HepG2 (cell line): ENCODE measurements around the gene POLR3H. TPM values are rescaled to one million over a fixed set of nuclear protein-coding genes. Genes with fewer than 3 reads are reported as not detected.

ENCODE experiments used
- CSRNP2 ChIP-seq: sonication (generic); formaldehyde crosslinking; conservative IDR thresholded peaks from 2 replicates; pipeline ENCODE4 v1.8.0; 2022; ENCODE audit warnings: low read depth, missing genetic modification reagents
- DPF2 ChIP-seq: sonication (generic); formaldehyde crosslinking; IDR thresholded peaks from 2 replicates; pipeline ENCODE4 v1.4.0; 2020; ENCODE audit warnings: mild to moderate bottlenecking, low read depth, missing genetic modification reagents, borderline replicate concordance
- GTF2F1 ChIP-seq: fragments of 150-350 bp; IDR thresholded peaks from 2 replicates; pipeline ENCODE4 v1.6.1; 2014; ENCODE audit warnings: low read length
- HDAC2 ChIP-seq: sonication (generic); formaldehyde crosslinking; IDR thresholded peaks from 2 replicates; pipeline ENCODE4 v1.4.0; 2020; ENCODE audit warnings: missing genetic modification reagents
- HES4 ChIP-seq: sonication (generic); formaldehyde crosslinking; IDR thresholded peaks from 2 replicates; pipeline ENCODE4 v1.9.0; 2021; ENCODE audit warnings: mild to moderate bottlenecking, missing genetic modification reagents, borderline replicate concordance
- KDM6A ChIP-seq: IDR thresholded peaks from 2 replicates; pipeline ENCODE4 v1.6.1; 2016; ENCODE audit warnings: low read depth
- KLF11 ChIP-seq: IDR thresholded peaks from 2 replicates; pipeline ENCODE4 v1.6.1; 2016; ENCODE audit warnings: missing compliant biosample characterization
- KMT2B ChIP-seq: IDR thresholded peaks from 2 replicates; pipeline ENCODE4 v1.6.1; 2016; ENCODE audit warnings: missing genetic modification reagents, missing compliant biosample characterization
- MBNL3 ChIP-seq: fragments of 250-450 bp; sonication (Bioruptor Pico); conservative IDR thresholded peaks from 2 replicates; pipeline ENCODE4 v1.8.0; 2022; ENCODE audit warnings: mild to moderate bottlenecking, inconsistent platforms
- PPARG ChIP-seq: conservative IDR thresholded peaks from 2 replicates; pipeline ENCODE4 v1.6.1; 2016; ENCODE audit warnings: missing biosample characterization, missing genetic modification reagents
- RAD51 ChIP-seq: fragments of 450-650 bp; IDR thresholded peaks from 2 replicates; pipeline ENCODE4 v1.6.1; 2016; ENCODE audit warnings: borderline replicate concordance
- RXRB ChIP-seq: IDR thresholded peaks from 2 replicates; pipeline ENCODE4 v1.6.1; 2016; ENCODE audit warnings: borderline replicate concordance, missing genetic modification reagents, missing compliant biosample characterization
- SYNCRIP ChIP-seq: fragments of 200-400 bp; formaldehyde crosslinking; IDR thresholded peaks from 2 replicates; pipeline ENCODE4 v1.6.1; 2018; ENCODE audit warnings: mild to moderate bottlenecking, low read depth, low read length; ENCODE audit not compliant: insufficient read depth
- TBX2 ChIP-seq: sonication (generic); formaldehyde crosslinking; IDR thresholded peaks from 2 replicates; pipeline ENCODE4 v1.5.0; 2020; ENCODE audit warnings: missing genetic modification reagents, mild to moderate bottlenecking, borderline replicate concordance
- TCF7 ChIP-seq: sonication (generic); IDR thresholded peaks from 2 replicates; pipeline ENCODE4 v1.6.1; 2016; ENCODE audit warnings: antibody characterized with exemption, low read depth
- TSC22D2 ChIP-seq: sonication (generic); formaldehyde crosslinking; IDR thresholded peaks from 2 replicates; pipeline ENCODE4 v1.5.1; 2020; ENCODE audit warnings: missing genetic modification reagents, mild to moderate bottlenecking, borderline replicate concordance
- ZFX ChIP-seq: sonication (generic); formaldehyde crosslinking; IDR thresholded peaks from 2 replicates; pipeline ENCODE4 v1.4.0; 2020; ENCODE audit warnings: mild to moderate bottlenecking, low read depth, missing genetic modification reagents, moderate library complexity
- ZNF230 ChIP-seq: sonication (generic); formaldehyde crosslinking; IDR thresholded peaks from 2 replicates; pipeline ENCODE4 v1.4.0; 2020; ENCODE audit warnings: mild to moderate bottlenecking, missing genetic modification reagents
- ZNF3 ChIP-seq: IDR thresholded peaks from 2 replicates; pipeline ENCODE4 v1.7.0; 2017; ENCODE audit warnings: inconsistent platforms
- ZNF33B ChIP-seq: sonication (generic); formaldehyde crosslinking; IDR thresholded peaks from 2 replicates; pipeline ENCODE4 v1.5.1; 2020; ENCODE audit warnings: mild to moderate bottlenecking, missing genetic modification reagents
- ZNF468 ChIP-seq: sonication (generic); formaldehyde crosslinking; IDR thresholded peaks from 2 replicates; pipeline ENCODE4 v1.8.0; 2022; ENCODE audit warnings: mild to moderate bottlenecking, moderate library complexity, missing genetic modification reagents
- ZNF619 ChIP-seq: sonication (generic); formaldehyde crosslinking; IDR thresholded peaks from 2 replicates; pipeline ENCODE4 v1.4.0; 2020; ENCODE audit warnings: mild to moderate bottlenecking, missing genetic modification reagents
- ZNF724P ChIP-seq: sonication (generic); formaldehyde crosslinking; IDR thresholded peaks from 2 replicates; pipeline ENCODE4 v1.8.0; 2022; ENCODE audit warnings: missing genetic modification reagents, borderline replicate concordance
- ZNF775 ChIP-seq: sonication (generic); formaldehyde crosslinking; IDR thresholded peaks from 2 replicates; pipeline ENCODE4 v1.4.0; 2020; ENCODE audit warnings: missing genetic modification reagents, mild to moderate bottlenecking, moderate library complexity, borderline replicate concordance
- ZSCAN31 ChIP-seq: sonication (generic); formaldehyde crosslinking; IDR thresholded peaks from 2 replicates; pipeline ENCODE4 v1.5.0; 2020; ENCODE audit warnings: low read depth, mild to moderate bottlenecking, missing genetic modification reagents
- polyA plus RNA-seq, 8 experiments: library from polyadenylated mRNA; depleted of rRNA in 3 of 8; stranded (reverse) in 7 of 8; unstranded in 1 of 8; fragments of >200 nt; fragmentation: Illumina TruSeq in 4 of 8; extraction: Trizol in 4 of 8; gene quantifications; 2 replicates each; pipeline versions ENCODE4 v1.2.1 to v1.2.3, GENCODE V29; 2011 to 2016; ENCODE audit warnings: low read depth in 4 of 8, missing spikeins in 1 of 8, mixed read lengths in 1 of 8; ENCODE audit not compliant: insufficient read depth in 1 of 8
- total RNA-seq, 5 experiments: library from RNA; depleted of rRNA; stranded (reverse); fragments of >200 nt; fragmentation: Illumina TruSeq; extraction: Trizol; gene quantifications; 2 replicates each; pipeline ENCODE4 v1.2.3, GENCODE V29; 2016; ENCODE audit warnings: low read depth in 1 of 5
- TF ChIP-seq, protein P1 (sequence below): sonication (generic); formaldehyde crosslinking; IDR thresholded peaks from 2 replicates; pipeline ENCODE4 v1.5.0; 2020; ENCODE audit warnings: mild to moderate bottlenecking, missing genetic modification reagents
- TF ChIP-seq, protein P2 (sequence below): sonication (generic); formaldehyde crosslinking; IDR thresholded peaks from 2 replicates; pipeline ENCODE4 v1.4.0; 2020; ENCODE audit warnings: missing genetic modification reagents

Gene POLR3H
- total and polyA plus RNA-seq, 2 of the 13 experiments (the other 11 are each of a cell fraction or from before 2014, with no cell fraction given): 10.3 to 28.6 TPM

GRCh38 chr22:41589391-41590241 lies 45.3 kb upstream of the POLR3H start, which contains the start of gene PMM1 (continued):
- TF ChIP-seq TCF7 (no peak), ZFX (CRISPR knock-in tag) (peak; percentile 78), ZNF3 (CRISPR knock-in tag) (no peak), TSC22D2 (no peak), KMT2B (CRISPR knock-in tag) (no peak), DPF2 (no peak), KDM6A (CRISPR knock-in tag) (no peak), GTF2F1 (no peak), HDAC2 (CRISPR knock-in tag) (no peak), ZNF775 (CRISPR knock-in tag) (no peak), RAD51 (no peak), KLF11 (no peak), ZNF619 (CRISPR knock-in tag) (no peak), ZSCAN31 (CRISPR knock-in tag) (peak; percentile 68; the same call in 1 of the 2 replicates), HES4 (CRISPR knock-in tag) (peak; percentile 81; the same call in 1 of the 2 replicates), ZNF724P (CRISPR knock-in tag) (no peak), PPARG (no peak), RXRB (peak; percentile 19; the same call in 1 of the 2 replicates), MBNL3 (CRISPR knock-in tag) (no peak), CSRNP2 (CRISPR knock-in tag) (no peak), SYNCRIP (no peak), ZNF230 (CRISPR knock-in tag) (no peak), TBX2 (CRISPR knock-in tag) (peak; percentile 57; the same call in 1 of the 2 replicates), ZNF468 (CRISPR knock-in tag) (no peak), ZNF33B (CRISPR knock-in tag) (no peak)
- TF ChIP-seq, protein P1, sequence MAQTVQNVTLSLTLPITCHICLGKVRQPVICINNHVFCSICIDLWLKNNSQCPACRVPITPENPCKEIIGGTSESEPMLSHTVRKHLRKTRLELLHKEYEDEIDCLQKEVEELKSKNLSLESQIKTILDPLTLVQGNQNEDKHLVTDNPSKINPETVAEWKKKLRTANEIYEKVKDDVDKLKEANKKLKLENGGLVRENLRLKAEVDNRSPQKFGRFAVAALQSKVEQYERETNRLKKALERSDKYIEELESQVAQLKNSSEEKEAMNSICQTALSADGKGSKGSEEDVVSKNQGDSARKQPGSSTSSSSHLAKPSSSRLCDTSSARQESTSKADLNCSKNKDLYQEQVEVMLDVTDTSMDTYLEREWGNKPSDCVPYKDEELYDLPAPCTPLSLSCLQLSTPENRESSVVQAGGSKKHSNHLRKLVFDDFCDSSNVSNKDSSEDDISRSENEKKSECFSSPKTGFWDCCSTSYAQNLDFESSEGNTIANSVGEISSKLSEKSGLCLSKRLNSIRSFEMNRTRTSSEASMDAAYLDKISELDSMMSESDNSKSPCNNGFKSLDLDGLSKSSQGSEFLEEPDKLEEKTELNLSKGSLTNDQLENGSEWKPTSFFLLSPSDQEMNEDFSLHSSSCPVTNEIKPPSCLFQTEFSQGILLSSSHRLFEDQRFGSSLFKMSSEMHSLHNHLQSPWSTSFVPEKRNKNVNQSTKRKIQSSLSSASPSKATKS: no peak
- TF ChIP-seq, protein P2, sequence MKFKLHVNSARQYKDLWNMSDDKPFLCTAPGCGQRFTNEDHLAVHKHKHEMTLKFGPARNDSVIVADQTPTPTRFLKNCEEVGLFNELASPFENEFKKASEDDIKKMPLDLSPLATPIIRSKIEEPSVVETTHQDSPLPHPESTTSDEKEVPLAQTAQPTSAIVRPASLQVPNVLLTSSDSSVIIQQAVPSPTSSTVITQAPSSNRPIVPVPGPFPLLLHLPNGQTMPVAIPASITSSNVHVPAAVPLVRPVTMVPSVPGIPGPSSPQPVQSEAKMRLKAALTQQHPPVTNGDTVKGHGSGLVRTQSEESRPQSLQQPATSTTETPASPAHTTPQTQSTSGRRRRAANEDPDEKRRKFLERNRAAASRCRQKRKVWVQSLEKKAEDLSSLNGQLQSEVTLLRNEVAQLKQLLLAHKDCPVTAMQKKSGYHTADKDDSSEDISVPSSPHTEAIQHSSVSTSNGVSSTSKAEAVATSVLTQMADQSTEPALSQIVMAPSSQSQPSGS (CRISPR knock-in tag): 0 out of 2 replicates have a peak, but pooled peaks have one; percentile 24
